Stimulated activated CD4-positive, alpha-beta T cell treated with anti-CD3 and anti-CD28 coated beads, Interleukin-2, amount 100 ng/mL, for 24 hours (primary cell): Measurements from ENCODE around the gene NUDT14.

ENCODE experiments used
- DNase-seq, 2 donors: peaks; one replicate each; pipeline ENCODE4 v3.0.0-alpha.2; 2020

NUDT14 gene

GRCh38 chr14:105172476-105172875 lies 8.6 kb downstream of the NUDT14 start:
- DNase-seq, result no peak

- no peak for DNase-seq
Measured at GRCh38 chr14:105171004-105171673, 10.0 kb downstream of the NUDT14 start.

DNA sequence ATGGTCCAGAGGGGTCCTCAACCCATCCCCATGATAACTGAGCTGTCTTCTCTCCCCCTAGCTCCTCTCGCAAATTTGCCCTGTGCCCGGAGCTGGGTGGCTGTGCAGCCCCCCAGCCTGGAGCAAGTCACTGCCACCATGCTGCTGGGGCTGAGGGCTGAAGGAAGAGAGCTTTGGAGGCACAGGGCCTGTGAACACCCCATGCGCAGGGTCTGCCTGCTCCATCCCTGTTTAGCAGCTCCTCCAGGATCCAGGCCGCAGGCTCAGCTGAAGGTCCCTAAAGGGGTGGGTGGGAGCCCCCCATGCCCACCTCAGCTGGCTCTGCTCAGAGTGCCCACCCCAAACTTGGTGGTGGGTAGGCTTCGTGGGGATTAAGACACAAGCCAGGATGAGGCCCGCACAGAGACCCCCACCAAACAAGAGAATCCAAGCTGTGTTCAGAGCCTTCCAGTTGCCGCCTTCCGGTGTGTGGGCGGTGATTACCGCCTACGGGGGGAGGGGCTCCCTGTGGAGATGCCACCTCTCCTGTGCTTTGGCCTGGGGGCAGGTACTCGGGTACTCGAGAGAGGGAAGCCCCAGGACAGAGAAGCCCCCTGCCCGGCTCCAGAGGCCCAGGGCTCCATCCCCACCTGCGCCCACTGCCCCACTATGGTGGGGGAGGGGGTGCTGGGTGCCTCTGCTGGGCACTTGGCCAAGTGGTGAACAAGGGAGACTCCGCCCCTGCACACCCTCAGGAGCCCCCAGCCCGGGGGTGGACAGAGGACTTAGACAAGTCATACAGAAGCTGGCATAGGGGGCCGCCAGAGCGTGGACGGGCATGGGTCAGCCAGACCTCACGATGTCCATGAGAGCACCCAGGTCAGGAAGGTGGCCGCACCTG lies 11.1 kb downstream of the NUDT14 start:
- no peak for DNase-seq

DNA sequence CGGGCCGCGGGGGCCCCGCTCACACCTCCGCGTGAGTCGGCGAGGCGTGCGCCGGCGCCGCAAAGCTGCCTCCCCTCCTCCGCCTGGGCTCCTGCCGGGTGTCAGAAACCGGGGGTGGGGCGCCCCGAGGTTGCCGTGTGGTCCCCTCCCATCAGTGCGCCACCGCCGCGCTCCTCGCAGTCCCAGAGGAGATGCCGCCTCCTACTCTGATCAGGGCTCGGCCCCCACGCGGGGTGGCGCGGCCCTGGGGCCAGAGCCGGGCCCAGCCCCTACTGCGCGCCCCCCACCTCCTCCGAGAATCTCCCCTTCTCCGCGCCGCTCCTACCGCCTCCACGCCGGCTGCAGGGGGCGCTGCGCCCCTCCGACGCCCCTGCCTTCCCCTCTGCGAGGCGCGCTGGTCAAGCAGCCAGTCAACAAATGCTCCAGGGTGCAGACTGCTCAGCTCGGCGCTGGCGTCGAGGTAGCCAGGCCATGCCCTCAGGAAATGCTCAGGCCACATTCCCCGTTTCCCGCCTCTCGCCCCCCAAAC lies 12.1 kb downstream of the NUDT14 start:
- DNase-seq, result peak; percentile 42 to 55

- DNase-seq, result peak; percentile 59 to 71
Measured at GRCh38 chr14:105168496-105168978, 12.6 kb downstream of the NUDT14 start, which contains the start of gene JAG2. Gene JAG2, minus strand, starts transcription at chr14:105168776. Its CDS starts 356 bp downstream, at chr14:105168420.

- no peak for DNase-seq
Measured at GRCh38 chr14:105168093-105168420, 13.1 kb downstream of the NUDT14 start.

DNA sequence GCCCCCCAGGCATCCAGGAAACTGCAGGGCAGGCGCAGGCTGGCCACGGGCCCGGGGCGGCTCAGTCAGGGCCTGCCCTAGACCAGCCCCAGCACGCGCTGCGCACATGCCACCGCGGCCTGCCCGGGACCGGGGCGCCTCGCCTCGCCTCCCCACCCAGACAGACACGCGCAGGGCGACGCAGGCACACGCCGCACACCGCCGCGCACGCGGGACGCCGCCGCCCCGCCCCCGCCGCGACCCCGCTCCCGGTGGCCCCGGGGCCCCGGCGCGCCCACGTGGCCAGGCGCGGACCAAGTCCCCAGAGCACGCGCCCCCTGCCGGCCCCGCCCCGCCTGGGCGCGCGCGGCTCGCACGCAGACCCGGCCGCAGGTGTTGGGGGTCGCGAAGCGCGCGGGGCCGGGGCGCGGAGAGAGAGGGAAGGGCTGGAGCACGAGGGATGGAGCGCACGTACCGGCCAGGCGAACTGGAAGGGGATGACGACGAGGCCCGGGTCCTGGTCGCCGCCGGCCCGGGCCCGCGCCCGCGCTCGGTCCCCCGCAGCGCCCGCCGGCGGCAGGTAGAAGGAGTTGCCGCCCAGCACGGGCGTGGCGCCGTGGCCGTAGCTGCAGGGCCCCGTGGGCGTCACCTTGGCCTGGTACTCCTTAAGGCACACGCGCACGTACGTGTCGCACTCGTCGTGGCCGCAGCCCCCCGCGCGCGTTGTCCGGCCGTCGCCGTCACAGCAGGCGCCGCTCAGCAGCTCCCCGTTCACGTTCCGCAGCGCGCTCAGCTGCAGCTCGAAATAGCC lies 13.6 kb downstream of the NUDT14 start:
- peak in 1 of 2 donors; percentile 32 for DNase-seq

GRCh38 chr14:105166571-105167302 lies 14.4 kb downstream of the NUDT14 start:
- DNase-seq, result no peak

DNA sequence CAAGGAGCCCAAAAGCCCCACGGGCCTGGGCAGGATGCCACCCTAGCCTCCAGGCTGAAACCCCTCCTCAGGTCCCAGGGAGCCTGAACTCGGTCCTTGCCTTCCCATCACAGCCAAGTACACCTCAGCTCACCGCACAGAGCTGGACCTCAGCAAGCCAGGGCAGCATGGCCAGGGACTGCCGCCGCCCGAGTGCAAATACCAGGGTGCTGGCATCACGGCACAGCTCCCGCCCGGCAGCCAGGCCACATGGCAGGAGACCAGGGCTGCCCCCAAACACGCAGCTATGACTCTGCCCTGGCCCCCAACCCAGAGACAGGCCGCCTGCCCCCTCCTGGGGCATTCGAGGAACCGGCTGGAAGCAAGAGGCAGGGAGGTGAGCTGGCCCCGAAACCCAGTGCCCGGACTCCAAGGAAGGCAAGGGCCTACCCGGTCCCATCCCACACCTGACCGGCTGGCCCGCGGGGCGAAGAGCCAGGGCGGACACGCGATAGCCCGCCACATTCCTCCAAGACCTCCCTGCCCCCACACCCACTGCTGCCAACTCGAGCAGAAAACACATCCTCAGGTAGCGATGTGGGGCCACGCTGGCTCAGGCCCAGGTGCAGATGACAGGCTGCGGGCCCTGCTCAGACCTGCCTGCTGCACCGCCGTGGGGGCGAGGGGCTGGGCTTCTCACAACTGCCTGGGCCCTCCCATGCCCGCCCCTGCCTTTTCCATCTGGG lies 15.2 kb downstream of the NUDT14 start:
- no peak for DNase-seq

GRCh38 chr14:105165134-105165704 lies 15.9 kb downstream of the NUDT14 start:
- DNase-seq, result no peak

DNA sequence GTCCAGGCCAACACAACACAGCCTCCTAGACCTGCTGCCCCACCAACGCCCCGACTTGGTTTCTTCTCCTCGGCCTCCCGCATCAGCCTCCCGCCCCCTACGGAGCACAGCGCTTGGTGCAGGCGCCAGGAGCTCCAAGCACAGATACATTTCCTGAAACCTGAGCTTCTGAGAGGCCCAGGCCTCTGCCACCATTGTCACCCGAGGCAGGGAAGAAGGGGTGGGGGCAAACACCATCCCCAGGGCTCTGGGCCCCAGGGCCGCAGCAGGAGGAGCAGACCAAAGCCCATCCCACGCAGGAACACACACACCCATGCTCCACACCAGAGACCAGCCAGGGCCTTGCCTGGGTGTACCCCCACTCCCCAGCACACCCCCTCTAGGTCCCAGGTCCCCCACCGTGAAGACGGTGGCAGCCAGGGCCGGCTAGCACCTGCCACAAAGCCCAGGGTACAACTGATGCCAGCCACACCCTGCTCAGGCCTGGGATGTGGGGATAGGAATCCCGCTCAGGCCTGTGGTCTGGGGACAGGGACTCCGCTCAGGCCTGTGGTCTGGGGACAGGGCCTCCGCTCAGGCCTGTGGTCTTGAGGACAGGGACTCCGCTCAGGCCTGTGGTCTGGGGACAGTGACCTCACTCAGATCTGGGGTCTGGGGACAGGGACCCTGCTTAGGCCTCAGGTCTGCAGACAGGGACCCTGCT lies 17.9 kb downstream of the NUDT14 start:
- no peak for DNase-seq

DNA sequence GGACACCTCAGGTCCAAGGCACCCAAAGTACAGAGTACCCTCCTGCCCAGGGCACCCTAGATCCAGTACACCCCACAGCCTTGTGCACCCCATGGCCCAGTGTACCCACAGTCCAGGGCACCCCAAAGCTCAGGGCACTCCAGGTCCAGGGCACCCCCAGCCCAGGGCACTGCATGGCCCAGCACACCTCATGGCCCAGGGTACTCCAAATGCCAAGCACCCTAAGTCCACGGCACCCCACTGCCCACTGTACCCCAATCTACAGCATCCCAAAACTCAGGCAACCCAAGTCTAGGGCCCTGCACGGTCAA lies 18.5 kb downstream of the NUDT14 start:
- DNase-seq, result no peak

DNA sequence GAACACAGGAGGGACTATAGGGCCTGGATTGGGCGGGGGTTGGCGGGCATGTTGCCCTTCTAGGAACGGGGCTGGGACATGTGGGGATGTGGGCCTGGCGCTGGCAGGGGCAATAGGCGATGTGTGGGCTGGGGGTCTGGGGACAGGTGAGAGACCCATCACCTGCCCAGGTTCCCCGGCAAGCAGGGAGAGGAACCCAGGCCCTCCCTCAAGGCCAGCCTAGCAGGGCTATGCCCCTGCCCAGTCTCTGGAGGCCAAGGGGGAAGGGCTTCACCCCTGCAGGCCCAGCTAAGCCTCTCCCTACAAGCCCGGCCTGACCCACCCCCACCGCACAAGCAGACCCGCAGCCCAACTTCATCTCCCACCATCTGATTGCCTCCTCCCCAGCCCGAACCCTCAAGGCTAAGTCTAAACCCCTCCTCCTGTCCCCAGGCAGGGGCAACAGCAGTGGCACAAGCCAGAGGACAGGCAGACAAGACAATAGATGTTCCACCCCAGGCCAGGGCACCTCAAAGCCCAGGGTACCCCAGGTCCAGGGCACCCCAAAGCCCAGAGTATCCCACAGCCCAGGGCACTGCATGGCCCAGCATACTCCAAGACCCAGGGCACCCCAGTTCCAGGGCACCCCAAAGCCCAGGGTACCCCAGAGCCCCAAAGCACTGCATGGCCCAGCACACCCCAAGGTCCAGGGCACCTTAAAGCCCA lies 19.0 kb downstream of the NUDT14 start:
- no peak for DNase-seq

- no peak for DNase-seq
Measured at GRCh38 chr14:105161309-105161708, 19.8 kb downstream of the NUDT14 start.

DNA sequence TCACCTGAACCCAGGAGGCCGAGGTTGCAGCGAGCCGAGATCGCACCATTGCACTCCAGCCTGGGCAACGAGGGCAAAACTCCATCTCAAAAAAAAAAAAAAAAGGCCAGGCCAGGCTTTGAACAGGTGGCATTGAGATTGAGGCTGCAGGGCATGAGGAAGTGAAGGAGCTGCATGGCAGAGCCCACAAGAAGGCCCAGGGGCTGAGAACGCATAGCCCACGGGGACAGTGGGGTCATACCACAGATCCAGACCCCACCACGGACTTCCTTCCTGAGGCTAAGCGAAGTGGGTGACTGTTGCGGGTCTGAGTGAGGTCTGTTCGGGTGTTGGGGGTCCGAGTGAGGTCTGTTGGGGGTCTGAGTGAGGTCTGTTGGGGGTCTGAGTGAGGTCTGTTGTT lies 20.3 kb downstream of the NUDT14 start:
- DNase-seq, result no peak

DNA sequence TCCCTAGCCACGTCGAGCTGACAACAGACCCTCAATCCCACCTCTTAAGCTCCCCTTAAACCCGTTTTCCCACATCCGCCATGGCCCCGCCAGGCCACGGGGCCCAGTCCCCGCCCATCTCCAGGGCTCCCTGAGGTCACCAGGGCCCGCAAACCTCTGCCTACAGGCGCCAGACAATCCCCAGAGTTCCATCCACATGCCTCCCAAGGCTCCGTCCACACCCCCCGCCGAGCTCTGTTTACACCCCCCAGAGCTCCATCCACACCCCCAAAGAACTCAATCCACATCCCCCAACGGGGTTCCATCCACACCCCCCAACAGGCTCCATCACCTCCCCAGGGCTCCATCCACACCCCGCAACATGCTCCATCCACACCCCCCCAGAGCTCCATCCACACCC lies 21.8 kb downstream of the NUDT14 start:
- DNase-seq, result no peak

GRCh38 chr14:105158794-105159193 lies 22.3 kb downstream of the NUDT14 start:
- DNase-seq, result no peak

GRCh38 chr14:105157872-105158271 lies 23.2 kb downstream of the NUDT14 start:
- DNase-seq, result no peak

- no peak for DNase-seq
Measured at GRCh38 chr14:105156414-105157375, 24.4 kb downstream of the NUDT14 start.
